OCI-M1 (cell line): ENCODE measurements around the gene FAM78A.
A peak's percentile ranks its signal among the peaks of the same experiment; 100 is the strongest.

Experiments used
- DNase-seq: peaks from one replicate; lab custom pipeline; 2025; lab: John Stamatoyannopoulos, UW

The FAM78A gene

GRCh38 chr9:131237931-131238401 lies 38.3 kb downstream of the FAM78A start:
- DNase-seq: peak; percentile 17

- DNase-seq: no peak
Observed at GRCh38 chr9:131237291-131237690, 39.0 kb downstream of the FAM78A start.

- DNase-seq: no peak
Observed at GRCh38 chr9:131236761-131237160, 39.5 kb downstream of the FAM78A start.

GRCh38 chr9:131236161-131236560 lies 40.1 kb downstream of the FAM78A start:
- DNase-seq: no peak

- no peak for DNase-seq
Observed at GRCh38 chr9:131235480-131235851, 40.8 kb downstream of the FAM78A start.

- DNase-seq: no peak
Observed at GRCh38 chr9:131234799-131235479, 41.4 kb downstream of the FAM78A start.

GRCh38 chr9:131233995-131234394 lies 42.3 kb downstream of the FAM78A start:
- DNase-seq: no peak

GRCh38 chr9:131233556-131233955 lies 42.8 kb downstream of the FAM78A start:
- DNase-seq: no peak

- no peak for DNase-seq
Observed at GRCh38 chr9:131228988-131229387, 47.3 kb downstream of the FAM78A start.

GRCh38 chr9:131227959-131228460 lies 48.3 kb downstream of the FAM78A start:
- DNase-seq: no peak

GRCh38 chr9:131227112-131227958 lies 49.0 kb downstream of the FAM78A start:
- no peak for DNase-seq

GRCh38 chr9:131226226-131226625 lies 50.1 kb downstream of the FAM78A start:
- DNase-seq: no peak

- no peak for DNase-seq
Observed at GRCh38 chr9:131222460-131222859, 53.9 kb downstream of the FAM78A start.

- DNase-seq: no peak
Observed at GRCh38 chr9:131220485-131220884, 55.8 kb downstream of the FAM78A start.

GRCh38 chr9:131218370-131218769 lies 57.9 kb downstream of the FAM78A start:
- DNase-seq: no peak

GRCh38 chr9:131217331-131218031 lies 58.8 kb downstream of the FAM78A start:
- DNase-seq: no peak

GRCh38 chr9:131216806-131217205 lies 59.5 kb downstream of the FAM78A start:
- no peak for DNase-seq

- DNase-seq: no peak
Observed at GRCh38 chr9:131214876-131215275, 61.4 kb downstream of the FAM78A start.

GRCh38 chr9:131214286-131214856 lies 61.9 kb downstream of the FAM78A start:
- no peak for DNase-seq

GRCh38 chr9:131211920-131212319 lies 64.4 kb downstream of the FAM78A start:
- peak; percentile 22 for DNase-seq
